Hepatocyte (in vitro differentiated cells): ENCODE data around the gene RPL35.

ENCODE experiments used
- EZH2 ChIP-seq: fragments of 200-600 bp; sonication (generic); IDR thresholded peaks from 2 replicates; pipeline ENCODE4 v1.6.1; 2016; ENCODE audit warnings: antibody characterized with exemption, mild to moderate bottlenecking, borderline replicate concordance
- TF ChIP-seq, protein P1 (sequence below): fragments of 200-600 bp; sonication (generic); IDR thresholded peaks from 2 replicates; pipeline ENCODE4 v1.5.1; 2016; ENCODE audit warnings: antibody characterized with exemption, mild to moderate bottlenecking; ENCODE audit not compliant: poor library complexity

- TF ChIP-seq EZH2 = no peak
- TF ChIP-seq, protein P1, sequence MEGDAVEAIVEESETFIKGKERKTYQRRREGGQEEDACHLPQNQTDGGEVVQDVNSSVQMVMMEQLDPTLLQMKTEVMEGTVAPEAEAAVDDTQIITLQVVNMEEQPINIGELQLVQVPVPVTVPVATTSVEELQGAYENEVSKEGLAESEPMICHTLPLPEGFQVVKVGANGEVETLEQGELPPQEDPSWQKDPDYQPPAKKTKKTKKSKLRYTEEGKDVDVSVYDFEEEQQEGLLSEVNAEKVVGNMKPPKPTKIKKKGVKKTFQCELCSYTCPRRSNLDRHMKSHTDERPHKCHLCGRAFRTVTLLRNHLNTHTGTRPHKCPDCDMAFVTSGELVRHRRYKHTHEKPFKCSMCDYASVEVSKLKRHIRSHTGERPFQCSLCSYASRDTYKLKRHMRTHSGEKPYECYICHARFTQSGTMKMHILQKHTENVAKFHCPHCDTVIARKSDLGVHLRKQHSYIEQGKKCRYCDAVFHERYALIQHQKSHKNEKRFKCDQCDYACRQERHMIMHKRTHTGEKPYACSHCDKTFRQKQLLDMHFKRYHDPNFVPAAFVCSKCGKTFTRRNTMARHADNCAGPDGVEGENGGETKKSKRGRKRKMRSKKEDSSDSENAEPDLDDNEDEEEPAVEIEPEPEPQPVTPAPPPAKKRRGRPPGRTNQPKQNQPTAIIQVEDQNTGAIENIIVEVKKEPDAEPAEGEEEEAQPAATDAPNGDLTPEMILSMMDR = no peak
Measured at GRCh38 chr9:124886461-124886860, 24.7 kb upstream of the RPL35 start.
